Inferior parietal cortex (tissue), 1 donor: ENCODE measurements around the gene RNASE12.
A peak's percentile ranks its signal among the peaks of the same experiment; 100 is the strongest.
"Not testable (repeated sequence)": the region's sequence is repeated elsewhere in the genome, so short reads cannot be mapped to it uniquely, and the experiment has no call there.

Source experiments
- DNase-seq: peaks from one replicate; pipeline ENCODE4 v3.0.0-alpha.2; 2016; ENCODE audit errors: extremely low spot score

Gene RNASE12

GRCh38 chr14:20614038-20614840, 23.1 kb upstream of the RNASE12 start:
- peak; percentile 15 for DNase-seq

- peak; percentile 93 for DNase-seq
Observed at GRCh38 chr14:20613094-20614037, 22.2 kb upstream of the RNASE12 start.

- peak; percentile 11 for DNase-seq
Observed at GRCh38 chr14:20612403-20612802, 21.2 kb upstream of the RNASE12 start.

GRCh38 chr14:20611277-20611676, 20.1 kb upstream of the RNASE12 start:
- DNase-seq: peak; percentile 2

- peak; percentile 83 for DNase-seq
Observed at GRCh38 chr14:20610002-20610765, 19.0 kb upstream of the RNASE12 start.

GRCh38 chr14:20609215-20610001, 18.2 kb upstream of the RNASE12 start:
- peak; percentile 96 for DNase-seq

- DNase-seq: no peak
Observed at GRCh38 chr14:20608383-20609110, 17.4 kb upstream of the RNASE12 start.

- no peak for DNase-seq
Observed at GRCh38 chr14:20607617-20608016, 16.4 kb upstream of the RNASE12 start.

- DNase-seq: no peak
Observed at GRCh38 chr14:20606902-20607242, 15.7 kb upstream of the RNASE12 start.

GRCh38 chr14:20606190-20606901, 15.2 kb upstream of the RNASE12 start:
- DNase-seq: peak; percentile 16

GRCh38 chr14:20603813-20604690, 12.9 kb upstream of the RNASE12 start:
- no peak for DNase-seq

- DNase-seq: no peak
Observed at GRCh38 chr14:20602583-20602982, 11.4 kb upstream of the RNASE12 start.

GRCh38 chr14:20601522-20601921, 10.3 kb upstream of the RNASE12 start:
- DNase-seq: no peak

- no peak for DNase-seq
Observed at GRCh38 chr14:20597108-20597507, 5.9 kb upstream of the RNASE12 start.

GRCh38 chr14:20595726-20596125, 4.5 kb upstream of the RNASE12 start:
- not testable (repeated sequence) for DNase-seq

- no peak for DNase-seq
Observed at GRCh38 chr14:20592574-20592973, 1.4 kb upstream of the RNASE12 start.

GRCh38 chr14:20587489-20588154, 3.6 kb downstream of the RNASE12 start, which contains the start of gene RNASE11:
TSS of gene RNASE11 (minus strand) at chr14:20588001.
- no peak for DNase-seq

GRCh38 chr14:20583908-20584307, 7.3 kb downstream of the RNASE12 start:
- DNase-seq: no peak
